HepG2 (cell line): Measurements from ENCODE around the gene SGTB. TPM values are rescaled to one million over a fixed set of nuclear protein-coding genes. Genes with fewer than 3 reads are reported as not detected.

ENCODE experiments used
- CSRNP1 ChIP-seq: sonication (generic); formaldehyde crosslinking; IDR thresholded peaks from 2 replicates; pipeline ENCODE4 v1.8.1; 2023; ENCODE audit warnings: mild to moderate bottlenecking, missing genetic modification reagents
- ETS1 ChIP-seq: sonication (generic); formaldehyde crosslinking; IDR thresholded peaks from 2 replicates; pipeline ENCODE4 v1.4.0; 2020; ENCODE audit warnings: missing genetic modification reagents
- FOXA3 ChIP-seq: IDR thresholded peaks from 2 replicates; pipeline ENCODE4 v1.6.1; 2016; ENCODE audit warnings: missing genetic modification reagents, missing compliant biosample characterization
- HDAC1 ChIP-seq: sonication (generic); formaldehyde crosslinking; IDR thresholded peaks from 2 replicates; pipeline ENCODE4 v1.5.1; 2020; ENCODE audit warnings: mild to moderate bottlenecking, missing genetic modification reagents
- HMGXB4 ChIP-seq, 2 experiments: sonication (generic) in 1 of 2; formaldehyde crosslinking in 1 of 2; IDR thresholded peaks; 2 replicates each; pipeline versions ENCODE4 v1.4.0 to v1.6.1; 2018 to 2020; ENCODE audit warnings: missing genetic modification reagents in 2 of 2, borderline replicate concordance in 1 of 2, low read depth in 1 of 2, mild to moderate bottlenecking in 1 of 2, missing biosample characterization in 1 of 2
- NR0B2 ChIP-seq: sonication (generic); formaldehyde crosslinking; IDR thresholded peaks from 2 replicates; pipeline ENCODE4 v1.4.0; 2020; ENCODE audit warnings: mild to moderate bottlenecking, missing genetic modification reagents
- PAX8 ChIP-seq: sonication (generic); formaldehyde crosslinking; IDR thresholded peaks from 2 replicates; pipeline ENCODE4 v1.8.0; 2022; ENCODE audit warnings: mild to moderate bottlenecking, missing genetic modification reagents, borderline replicate concordance
- RFX1 ChIP-seq: fragments of 450-650 bp; IDR thresholded peaks from 2 replicates; pipeline ENCODE4 v1.6.1; 2017
- SSRP1 ChIP-seq: IDR thresholded peaks from 2 replicates; pipeline ENCODE4 v1.6.1; 2016; ENCODE audit warnings: control low read depth
- ZC3H4 ChIP-seq: sonication (generic); formaldehyde crosslinking; IDR thresholded peaks from 2 replicates; pipeline ENCODE4 v1.4.0; 2020; ENCODE audit warnings: missing genetic modification reagents, borderline replicate concordance
- ZGPAT ChIP-seq: IDR thresholded peaks from 2 replicates; pipeline ENCODE4 v1.6.1; 2016; ENCODE audit warnings: mild to moderate bottlenecking
- ZNF18 ChIP-seq: sonication (generic); formaldehyde crosslinking; IDR thresholded peaks from 2 replicates; pipeline ENCODE4 v1.8.0; 2022; ENCODE audit warnings: mild to moderate bottlenecking, missing genetic modification reagents; ENCODE audit not compliant: insufficient replicate concordance
- ZNF350 ChIP-seq: sonication (generic); formaldehyde crosslinking; IDR thresholded peaks from 2 replicates; pipeline ENCODE4 v1.4.0; 2020; ENCODE audit warnings: mild to moderate bottlenecking, low read depth, missing genetic modification reagents, borderline replicate concordance
- ZNF441 ChIP-seq: sonication (generic); formaldehyde crosslinking; IDR thresholded peaks from 2 replicates; pipeline ENCODE4 v1.7.0; 2021; ENCODE audit warnings: missing genetic modification reagents, borderline replicate concordance
- ZNF558 ChIP-seq: sonication (generic); formaldehyde crosslinking; IDR thresholded peaks from 2 replicates; pipeline ENCODE4 v1.9.0; 2022; ENCODE audit warnings: mild to moderate bottlenecking, missing genetic modification reagents, borderline replicate concordance
- ZNF639 ChIP-seq: conservative IDR thresholded peaks from 2 replicates; pipeline ENCODE4 v1.6.1; 2018; ENCODE audit warnings: missing genetic modification reagents
- ZNF790 ChIP-seq: sonication (generic); formaldehyde crosslinking; IDR thresholded peaks from 2 replicates; pipeline ENCODE4 v1.8.0; 2022; ENCODE audit warnings: missing genetic modification reagents, mild to moderate bottlenecking, borderline replicate concordance
- ZSCAN12 ChIP-seq: sonication (generic); formaldehyde crosslinking; IDR thresholded peaks from 2 replicates; pipeline ENCODE4 v1.9.0; 2021; ENCODE audit warnings: mild to moderate bottlenecking, missing genetic modification reagents
- polyA plus RNA-seq, 8 experiments: library from polyadenylated mRNA; depleted of rRNA in 3 of 8; stranded (reverse) in 7 of 8; unstranded in 1 of 8; fragments of >200 nt; fragmentation: Illumina TruSeq in 4 of 8; extraction: Trizol in 4 of 8; gene quantifications; 2 replicates each; pipeline versions ENCODE4 v1.2.1 to v1.2.3, GENCODE V29; 2011 to 2016; ENCODE audit warnings: low read depth in 4 of 8, missing spikeins in 1 of 8, mixed read lengths in 1 of 8; ENCODE audit not compliant: insufficient read depth in 1 of 8
- total RNA-seq, 5 experiments: library from RNA; depleted of rRNA; stranded (reverse); fragments of >200 nt; fragmentation: Illumina TruSeq; extraction: Trizol; gene quantifications; 2 replicates each; pipeline ENCODE4 v1.2.3, GENCODE V29; 2016; ENCODE audit warnings: low read depth in 1 of 5

SGTB gene
- total and polyA plus RNA-seq, 2 of the 13 experiments (the other 11 are each of a cell fraction or from before 2014, with no cell fraction given): 5.2 to 11.2 TPM

- TF ChIP-seq ZGPAT (CRISPR knock-in tag): peak; percentile 54; the same call in 1 of the 2 replicates
- TF ChIP-seq ZNF790: no peak
- no peak for TF ChIP-seq ZNF639 (CRISPR knock-in tag)
- TF ChIP-seq ETS1 (CRISPR knock-in tag): no peak
- no peak for TF ChIP-seq ZNF18
- TF ChIP-seq ZNF558 (CRISPR knock-in tag): 0 out of 2 replicates have a peak, but pooled peaks have one; percentile 45
- 0 out of 2 replicates have a peak, but pooled peaks have one; percentile 35 for TF ChIP-seq NR0B2
- no peak; the same call in 1 of the 2 replicates for TF ChIP-seq ZNF441
- TF ChIP-seq RFX1: no peak
- no peak for TF ChIP-seq SSRP1 (CRISPR knock-in tag)
- TF ChIP-seq PAX8 (CRISPR knock-in tag): peak; percentile 89; the same call in 1 of the 2 replicates
- 0 out of 2 replicates have a peak, but pooled peaks have one; percentile 6 for TF ChIP-seq ZSCAN12 (CRISPR knock-in tag)
- TF ChIP-seq ZC3H4: no peak
- TF ChIP-seq FOXA3 (CRISPR knock-in tag): peak; percentile 83
- TF ChIP-seq HDAC1 (CRISPR knock-in tag): peak; percentile 50; the same call in 1 of the 2 replicates
- TF ChIP-seq CSRNP1 (CRISPR knock-in tag): 0 out of 2 replicates have a peak, but pooled peaks have one; percentile 28
- 0 out of 2 replicates have a peak, but pooled peaks have one; percentile 39 for TF ChIP-seq ZNF350 (CRISPR knock-in tag)
- peak; percentile 27 to 79; a peak in 2 of 4 replicates for TF ChIP-seq HMGXB4 (CRISPR knock-in tag; IDR thresholded peaks at IDR 0.05; ENCODE audit: borderline replicate concordance in 1 of 2, low read depth in 1 of 2)
Measured at GRCh38 chr5:65624025-65624570, 97.8 kb downstream of the SGTB start, which contains the start of gene TRIM23 (continued).
